HG03045 (cell line): ENCODE measurements around the gene CADPS2.
"Not testable (repeated sequence)": the region's sequence is repeated elsewhere in the genome, so short reads cannot be mapped to it uniquely, and the experiment has no call there.

Experiments used
- ATAC-seq: cut with Tn5 transposase; IDR thresholded peaks from one replicate; pipeline ENCODE4 v1.9.1; 2021; ENCODE audit warnings: mild to moderate bottlenecking, moderate library complexity; ENCODE audit not compliant: unreplicated experiment

The CADPS2 gene

DNA sequence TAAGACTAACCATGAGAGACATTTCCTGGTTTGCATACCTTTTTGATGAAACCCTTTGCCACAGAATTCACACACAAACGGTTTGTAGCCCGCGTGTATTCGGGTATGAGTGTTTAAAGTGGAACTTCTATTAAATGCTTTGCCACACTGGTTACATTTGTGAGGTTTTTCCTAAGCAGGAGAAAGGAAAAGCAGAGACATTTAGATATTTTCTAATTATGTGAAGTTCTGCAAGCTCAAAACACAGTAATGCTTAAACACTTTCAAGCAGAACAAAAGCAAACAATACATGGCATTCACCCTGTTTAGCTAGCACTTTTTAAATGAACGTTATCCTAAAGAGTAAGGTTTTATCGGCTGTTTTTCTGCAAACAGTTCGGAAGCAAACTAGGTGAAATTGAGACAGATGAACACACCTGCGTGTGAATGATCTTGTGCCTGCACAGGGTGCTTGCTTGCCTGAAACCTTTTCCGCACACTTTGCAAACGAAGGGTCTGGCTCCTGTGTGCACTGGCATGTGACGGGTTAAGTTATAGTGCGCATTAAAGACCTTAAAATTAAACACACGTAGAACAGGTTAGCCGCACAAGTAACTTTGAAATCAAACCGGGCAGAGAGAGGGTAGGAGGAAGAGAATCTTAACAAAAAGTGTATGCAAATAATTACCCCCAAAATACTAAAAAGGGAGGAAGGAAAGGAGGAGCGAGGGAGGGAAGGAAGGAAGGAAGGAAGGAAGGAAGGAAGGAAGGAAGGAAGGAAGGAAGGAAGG lies 583.3 kb downstream of the CADPS2 start:
- no peak for ATAC-seq

DNA sequence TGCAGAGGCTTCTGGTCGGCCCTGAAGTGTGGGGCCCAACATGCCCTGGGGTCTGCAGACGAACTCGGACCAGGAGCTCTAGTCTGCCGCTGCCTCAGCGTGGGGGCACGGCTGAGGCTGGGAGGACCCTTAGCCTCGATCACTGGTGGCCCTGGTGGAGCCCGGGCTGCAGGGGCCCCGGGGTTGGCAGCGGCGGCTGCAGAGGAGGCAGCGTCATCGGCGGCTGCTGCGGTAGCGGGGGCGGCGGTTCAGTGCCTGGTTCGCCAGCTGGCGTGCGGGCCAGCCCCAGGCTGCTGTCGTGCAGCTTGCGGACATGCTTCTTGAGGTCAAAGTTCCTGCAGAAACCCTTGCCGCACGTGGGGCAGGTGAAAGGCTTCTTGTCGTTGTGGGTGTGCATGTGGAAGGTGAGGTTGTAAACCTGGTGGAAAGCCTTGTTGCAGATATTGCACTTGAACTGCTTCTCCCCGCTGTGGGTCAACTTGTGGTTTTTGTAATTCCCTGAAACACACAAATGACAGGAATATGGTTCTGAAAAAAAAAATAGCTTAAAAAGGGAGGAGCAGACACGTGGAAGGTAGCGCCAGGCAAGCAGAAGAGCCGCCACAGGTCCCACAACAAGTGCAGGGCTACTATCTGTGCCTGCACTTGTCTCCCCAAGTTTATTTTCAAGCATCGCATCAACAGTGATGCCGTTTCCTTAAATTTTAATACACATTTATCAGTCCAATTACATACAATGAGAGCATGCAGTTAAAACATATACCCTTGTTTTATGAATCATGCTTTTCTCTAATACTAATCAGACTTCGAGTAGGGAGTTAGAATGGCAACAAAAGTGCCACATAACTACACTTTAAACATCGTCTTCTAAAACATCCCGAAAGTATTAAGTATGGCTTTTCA lies 584.2 kb downstream of the CADPS2 start:
- ATAC-seq: no peak

DNA sequence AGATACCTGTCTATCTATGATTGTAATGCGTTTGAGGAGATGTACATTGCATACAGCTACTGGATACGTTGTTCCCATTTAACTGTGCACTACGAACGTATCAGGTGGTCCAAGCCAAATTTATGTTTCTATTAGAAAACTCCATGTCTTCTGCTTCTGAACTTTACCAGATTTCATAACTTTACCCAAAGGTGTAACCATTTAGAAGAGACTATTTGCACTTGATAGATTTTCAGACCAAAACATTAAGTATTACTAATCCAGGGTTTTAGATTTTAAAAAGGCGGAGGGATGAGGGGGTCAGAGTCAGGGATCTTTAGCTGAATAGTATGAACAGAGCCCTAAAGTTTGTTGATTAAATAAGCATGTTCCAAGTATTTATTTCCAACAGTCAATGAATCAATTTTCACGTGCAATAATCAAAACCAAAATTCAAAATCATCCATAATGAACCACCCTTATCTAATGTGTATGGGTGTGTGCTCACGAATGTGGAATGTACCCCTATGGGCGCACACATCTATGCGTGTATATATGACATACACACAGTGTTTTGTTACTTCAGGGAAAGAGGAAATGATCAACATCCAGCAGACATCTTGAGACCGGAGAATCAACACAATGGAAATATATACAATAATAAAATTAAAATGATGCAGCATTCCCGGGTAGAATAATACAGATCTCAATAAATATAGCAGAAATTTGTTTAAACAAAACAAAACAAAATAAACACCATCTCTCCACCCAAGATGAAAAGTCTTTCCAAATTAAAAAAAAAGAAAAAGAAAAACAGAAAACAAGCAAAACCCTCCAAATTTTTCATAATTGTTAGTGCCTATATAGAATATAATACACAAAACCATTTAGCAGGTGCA lies 585.1 kb downstream of the CADPS2 start:
- ATAC-seq: no peak

DNA sequence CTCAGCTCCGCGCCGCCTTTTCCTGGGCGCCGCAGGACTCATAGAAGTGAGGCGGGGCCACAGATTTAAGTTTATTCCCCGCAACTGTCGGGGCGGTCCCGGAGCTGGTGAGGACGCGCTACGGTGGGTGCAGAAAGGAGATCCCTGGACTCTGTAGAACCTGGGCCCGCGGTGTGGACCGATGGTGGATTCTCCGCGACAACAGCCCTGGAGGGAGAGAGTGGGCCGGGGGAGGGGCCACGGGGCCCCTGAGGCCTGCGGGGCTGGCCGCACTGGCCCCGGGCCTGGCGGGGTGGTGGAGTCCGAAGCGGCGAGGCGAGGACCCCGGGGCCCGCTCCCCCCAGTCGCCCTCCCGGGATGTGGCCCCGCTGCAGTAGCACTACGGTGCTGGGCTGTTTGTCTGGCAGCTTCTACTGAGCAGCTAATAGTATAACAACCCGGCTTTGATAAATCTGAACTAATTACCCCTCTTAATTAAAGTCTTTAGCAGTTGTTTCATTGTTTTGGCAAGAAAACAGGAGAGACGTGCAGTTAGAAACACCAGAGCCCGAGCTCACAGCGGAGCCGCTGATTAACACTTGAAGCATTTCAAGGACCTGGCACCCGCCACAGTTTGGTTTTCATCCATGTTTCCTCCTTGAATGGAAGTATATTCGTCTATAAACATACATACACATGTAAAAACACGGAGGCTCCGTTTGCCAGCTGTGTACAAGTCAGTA lies 585.9 kb downstream of the CADPS2 start:
- no peak for ATAC-seq

DNA sequence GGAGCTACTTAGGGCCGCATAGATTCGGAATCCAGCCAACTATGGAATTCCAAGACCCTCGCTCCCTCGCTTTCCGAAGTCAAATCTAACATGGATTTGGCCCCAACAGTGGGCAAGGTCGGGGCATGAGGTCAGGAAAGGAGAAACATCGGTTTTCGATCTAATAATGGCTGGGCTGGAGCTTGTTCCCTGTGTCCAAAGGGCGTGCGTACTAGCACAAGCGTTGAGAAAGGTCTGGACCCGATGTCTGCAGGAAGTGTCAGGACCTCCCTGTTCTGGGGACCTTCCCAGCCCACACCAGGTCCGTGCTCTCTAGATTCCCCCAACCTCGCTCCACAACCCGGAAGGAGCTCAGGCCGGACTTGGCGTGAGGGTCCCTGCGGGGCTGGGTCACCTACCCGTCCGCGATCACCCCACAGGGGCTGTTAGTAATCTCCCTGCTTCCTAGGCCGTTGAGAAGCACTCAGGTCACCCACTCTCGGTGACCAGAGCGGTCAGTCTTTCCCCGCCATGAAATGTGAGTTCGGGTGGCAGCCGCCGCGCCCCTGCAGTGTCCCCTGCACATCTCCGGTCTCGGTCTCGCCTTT lies 586.5 kb downstream of the CADPS2 start:
- ATAC-seq: no peak

DNA sequence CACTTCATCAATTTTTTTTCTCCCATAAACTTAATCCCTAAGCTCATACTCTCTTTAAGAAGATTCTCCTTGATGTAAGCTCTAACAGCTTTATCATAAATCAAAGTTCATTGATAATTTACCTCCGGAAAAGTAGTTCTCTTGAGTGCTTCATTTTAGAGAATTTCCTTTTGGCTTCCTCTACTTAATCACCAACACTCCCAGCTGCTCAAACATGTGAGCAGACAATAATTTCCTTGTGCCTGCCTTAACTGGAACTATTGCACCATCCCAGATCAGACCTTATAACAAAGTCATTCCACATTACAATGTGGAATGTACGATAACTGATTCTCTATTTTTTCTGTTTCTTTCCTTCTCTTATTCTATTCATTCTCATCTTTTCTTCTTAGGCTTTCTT lies 587.6 kb downstream of the CADPS2 start:
- ATAC-seq: no peak

DNA sequence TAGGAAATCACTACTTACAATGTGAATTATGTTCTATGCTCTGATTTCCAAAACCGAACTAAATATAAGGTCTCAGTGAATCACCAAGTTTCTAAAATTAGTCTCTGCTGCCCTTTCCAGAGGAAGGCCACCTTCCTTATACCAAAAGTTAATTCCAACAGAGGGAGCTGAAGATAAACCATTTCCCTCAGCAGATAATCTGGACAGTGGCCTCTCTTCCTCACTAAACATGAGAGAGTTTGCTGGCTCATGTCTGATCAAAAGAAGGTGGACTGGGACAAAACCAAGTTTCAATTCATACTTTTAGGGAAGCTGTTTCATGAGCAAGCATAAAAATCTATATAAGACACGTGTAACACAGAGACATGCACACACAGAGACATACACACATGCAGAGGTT lies 588.1 kb downstream of the CADPS2 start:
- ATAC-seq: no peak

DNA sequence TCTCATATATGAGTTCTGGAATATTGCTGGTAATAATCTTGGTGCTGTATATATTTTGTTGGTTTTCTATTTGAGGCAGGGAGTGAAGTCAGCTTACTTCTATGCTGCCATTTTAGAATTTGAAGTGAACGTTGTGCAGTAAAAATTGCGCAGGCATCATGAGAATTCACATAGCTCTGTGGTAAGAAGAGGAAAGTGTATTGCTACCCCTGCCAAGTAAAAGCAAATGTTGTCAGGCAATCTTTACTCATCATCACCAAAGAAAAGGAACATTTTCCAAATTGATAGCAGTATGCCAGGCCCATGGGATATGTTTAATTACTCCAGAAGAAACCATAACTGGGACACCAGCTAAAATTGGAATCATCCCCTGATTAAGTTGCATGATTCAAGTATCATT lies 595.1 kb downstream of the CADPS2 start:
- no peak for ATAC-seq

DNA sequence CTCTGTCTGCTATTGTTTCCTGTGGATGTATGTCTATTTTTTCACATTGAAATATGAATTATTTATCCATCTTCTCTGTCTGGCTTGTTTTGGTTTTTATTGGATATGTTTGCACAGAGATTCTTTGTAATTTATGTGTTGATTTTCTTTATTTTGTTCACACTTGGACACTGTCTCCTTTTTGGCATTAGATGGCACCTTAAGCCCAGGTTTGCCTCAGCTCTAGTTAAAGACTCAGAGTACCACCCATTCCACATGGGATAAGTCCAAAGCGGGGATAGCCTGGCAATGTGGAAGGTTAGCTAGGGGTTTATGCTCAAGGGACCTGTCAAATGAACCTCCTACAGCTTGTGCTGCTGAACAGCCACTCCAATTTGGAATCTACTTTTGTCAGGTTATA lies 595.8 kb downstream of the CADPS2 start:
- ATAC-seq: no peak

DNA sequence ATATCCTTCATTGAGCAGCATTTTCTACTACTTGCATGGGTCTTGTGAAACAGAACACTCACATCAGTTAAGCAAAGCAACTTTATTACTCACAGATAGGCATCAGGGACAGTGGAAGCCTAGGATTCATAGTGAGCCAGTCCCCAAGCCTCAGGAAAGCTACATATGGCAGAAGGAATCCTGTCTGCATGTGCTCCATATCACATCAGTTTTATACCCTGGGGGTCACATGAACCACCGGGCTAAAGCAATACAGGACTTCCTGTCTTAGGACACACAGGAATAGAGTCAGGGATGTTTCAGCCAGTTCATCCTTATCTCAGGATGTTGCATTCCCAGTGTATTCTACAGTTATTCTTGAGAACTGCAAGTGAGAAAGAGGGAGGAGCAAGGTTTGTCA lies 596.8 kb downstream of the CADPS2 start:
- ATAC-seq: no peak

DNA sequence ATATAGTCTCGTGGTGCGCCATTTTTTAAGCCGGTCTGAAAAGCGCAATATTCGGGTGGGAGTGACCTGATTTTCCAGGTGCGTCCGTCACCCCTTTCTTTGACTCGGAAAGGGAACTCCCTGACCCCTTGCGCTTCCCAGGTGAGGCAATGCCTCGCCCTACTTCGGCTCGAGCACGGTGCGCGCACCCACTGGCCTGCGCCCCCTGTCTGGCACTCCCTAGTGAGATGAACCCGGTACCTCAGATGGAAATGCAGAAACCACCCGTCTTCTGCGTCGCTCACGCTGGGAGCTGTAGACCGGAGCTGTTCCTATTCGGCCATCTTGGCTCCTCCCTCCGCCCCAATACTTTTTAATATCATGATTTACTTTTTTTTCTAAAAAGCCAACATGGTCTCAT lies 601.7 kb downstream of the CADPS2 start:
- not testable (repeated sequence) for ATAC-seq

DNA sequence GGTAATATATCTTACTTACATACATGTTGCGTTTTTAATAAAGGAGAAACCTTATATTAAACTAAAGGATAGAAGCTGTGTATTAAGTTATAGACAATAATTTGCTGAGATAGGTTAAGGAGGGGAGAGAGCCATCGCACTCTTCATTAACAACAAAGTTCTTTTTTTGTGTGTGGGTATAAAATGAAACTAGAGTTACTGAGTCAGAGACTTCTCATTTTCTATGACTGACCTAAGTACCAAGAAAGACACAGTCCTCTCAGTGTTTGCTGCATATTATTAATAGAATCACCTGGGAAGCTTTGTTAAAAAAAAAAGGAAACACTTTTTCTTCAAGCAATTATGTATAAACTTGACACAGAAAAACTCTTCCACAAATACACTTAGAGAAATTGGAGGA lies 613.1 kb downstream of the CADPS2 start:
- no peak for ATAC-seq

DNA sequence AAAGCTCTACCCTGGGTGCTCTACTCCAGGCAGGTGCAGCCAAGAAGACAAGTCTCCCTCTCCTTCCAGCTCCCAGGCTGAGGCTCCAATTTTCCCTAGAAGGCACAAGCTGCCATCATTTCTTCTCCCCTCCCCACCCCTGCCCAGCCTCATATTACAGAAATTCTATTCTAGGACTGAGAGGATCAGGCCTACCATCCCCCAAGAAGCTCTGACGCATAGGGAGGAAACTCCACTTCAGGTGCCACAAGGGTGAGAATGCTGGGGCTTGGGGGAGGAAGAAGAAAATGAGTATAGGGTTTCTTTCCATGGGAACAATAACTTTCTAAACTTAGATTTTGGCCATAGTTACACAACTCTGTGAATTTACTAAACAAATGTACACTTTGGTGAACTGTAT lies 617.0 kb downstream of the CADPS2 start:
- ATAC-seq: no peak
